GM12878 (cell line): ENCODE data around the gene CAMTA1.

ENCODE experiments used
- EP300 ChIP-seq, 2 experiments: fragments of 150-350 bp in 1 of 2; IDR thresholded peaks; 2 replicates each; pipeline ENCODE4 v1.6.1; 2011 to 2012; ENCODE audit warnings: low read depth in 2 of 2, low read length in 2 of 2, borderline replicate concordance in 1 of 2, improper control_type of control experiment in 1 of 2, inconsistent platforms in 1 of 2; ENCODE audit not compliant: control insufficient read depth in 1 of 2
- FOS ChIP-seq: IDR thresholded peaks from 3 replicates; pipeline ENCODE4 v1.6.1; 2011; ENCODE audit warnings: borderline replicate concordance; ENCODE audit not compliant: insufficient read length; ENCODE audit errors: extremely low read depth
- MXI1 ChIP-seq: fragments of 150-350 bp; IDR thresholded peaks from 2 replicates; pipeline ENCODE4 v1.6.1; 2011; ENCODE audit warnings: low read depth, mild to moderate bottlenecking, inconsistent platforms, low read length, improper control_type of control experiment
- NR2F1 ChIP-seq: fragments of 450-650 bp; conservative IDR thresholded peaks from 2 replicates; pipeline ENCODE4 v1.6.1; 2017; ENCODE audit warnings: mild to moderate bottlenecking
- POLR2AphosphoS5 ChIP-seq: IDR thresholded peaks from 2 replicates; pipeline ENCODE4 v1.6.1; 2011; ENCODE audit warnings: mild to moderate bottlenecking, low read length, inconsistent platforms
- SIN3A ChIP-seq: IDR thresholded peaks from 2 replicates; pipeline ENCODE4 v1.6.1; 2012; ENCODE audit warnings: low read depth, low read length, improper control_type of control experiment
- SMC3 ChIP-seq: IDR thresholded peaks from 2 replicates; pipeline ENCODE4 v1.6.1; 2011; ENCODE audit warnings: low read length, improper control_type of control experiment, borderline replicate concordance
- SREBF2 ChIP-seq: IDR thresholded peaks from 2 replicates; pipeline ENCODE4 v1.6.1; 2012; ENCODE audit warnings: mild to moderate bottlenecking, low read length
- SUZ12 ChIP-seq: fragments of 200-600 bp; sonication (generic); IDR thresholded peaks from one replicate; pipeline ENCODE4 v1.6.1; 2018; ENCODE audit warnings: antibody characterized with exemption, mild to moderate bottlenecking; ENCODE audit not compliant: unreplicated experiment
- ZZZ3 ChIP-seq: IDR thresholded peaks from 2 replicates; pipeline ENCODE4 v1.6.1; 2011; ENCODE audit warnings: low read depth; ENCODE audit not compliant: control insufficient read depth, insufficient read length
- TF ChIP-seq, protein P1 (sequence below), 3 experiments: IDR thresholded peaks in 2 of 3; conservative IDR thresholded peaks in 1 of 3; 2 replicates each; pipeline ENCODE4 v1.5.1; 2011; ENCODE audit warnings: low read depth in 3 of 3, low read length in 3 of 3, mild to moderate bottlenecking in 3 of 3, control low read depth in 2 of 3, moderate library complexity in 2 of 3, inconsistent platforms in 1 of 3, mixed read lengths in 1 of 3; ENCODE audit not compliant: control insufficient read depth in 2 of 3, insufficient read depth in 1 of 3; ENCODE audit errors: extremely low read depth in 1 of 3
- TF ChIP-seq, protein P2 (sequence below): IDR thresholded peaks from 2 replicates; pipeline ENCODE4 v1.6.1; 2011; ENCODE audit warnings: low read depth, low read length, improper control_type of control experiment, borderline replicate concordance

DNA sequence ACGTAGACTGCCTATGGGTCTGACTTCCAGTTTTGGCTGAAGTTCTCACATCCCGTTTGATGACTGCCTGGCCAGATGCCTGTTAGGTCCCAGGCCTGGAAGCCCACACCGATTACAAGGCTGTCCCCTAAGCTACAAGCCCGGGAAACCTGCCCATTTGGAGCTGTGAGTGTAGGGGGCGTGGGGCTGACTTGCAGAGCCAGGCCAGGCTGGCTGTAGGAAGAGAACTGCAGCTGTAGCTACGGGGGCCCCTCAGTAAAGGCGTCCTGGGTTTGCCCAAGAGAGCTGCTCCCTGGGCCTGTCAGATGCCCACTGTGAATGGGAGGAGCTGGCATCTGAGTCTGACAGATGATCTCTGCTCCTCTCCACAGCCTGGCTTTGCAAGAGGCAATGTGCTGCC is 199.7 kb downstream of the CAMTA1 start:
- TF ChIP-seq, protein P1, sequence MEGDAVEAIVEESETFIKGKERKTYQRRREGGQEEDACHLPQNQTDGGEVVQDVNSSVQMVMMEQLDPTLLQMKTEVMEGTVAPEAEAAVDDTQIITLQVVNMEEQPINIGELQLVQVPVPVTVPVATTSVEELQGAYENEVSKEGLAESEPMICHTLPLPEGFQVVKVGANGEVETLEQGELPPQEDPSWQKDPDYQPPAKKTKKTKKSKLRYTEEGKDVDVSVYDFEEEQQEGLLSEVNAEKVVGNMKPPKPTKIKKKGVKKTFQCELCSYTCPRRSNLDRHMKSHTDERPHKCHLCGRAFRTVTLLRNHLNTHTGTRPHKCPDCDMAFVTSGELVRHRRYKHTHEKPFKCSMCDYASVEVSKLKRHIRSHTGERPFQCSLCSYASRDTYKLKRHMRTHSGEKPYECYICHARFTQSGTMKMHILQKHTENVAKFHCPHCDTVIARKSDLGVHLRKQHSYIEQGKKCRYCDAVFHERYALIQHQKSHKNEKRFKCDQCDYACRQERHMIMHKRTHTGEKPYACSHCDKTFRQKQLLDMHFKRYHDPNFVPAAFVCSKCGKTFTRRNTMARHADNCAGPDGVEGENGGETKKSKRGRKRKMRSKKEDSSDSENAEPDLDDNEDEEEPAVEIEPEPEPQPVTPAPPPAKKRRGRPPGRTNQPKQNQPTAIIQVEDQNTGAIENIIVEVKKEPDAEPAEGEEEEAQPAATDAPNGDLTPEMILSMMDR (IDR thresholded peaks at IDR 0.05 in 2 of 3, conservative IDR thresholded peaks at IDR 0.05 in 1 of 3; ENCODE audit: control insufficient read depth in 2 of 3, extremely low read depth in 1 of 3, insufficient read depth in 1 of 3, low read depth in 3 of 3, low read length in 3 of 3): no peak
- TF ChIP-seq SIN3A (no peak), MXI1 (no peak), ZZZ3 (no peak), SMC3 (no peak), EP300 (IDR thresholded peaks at IDR 0.05; ENCODE audit: borderline replicate concordance in 1 of 2, control insufficient read depth in 1 of 2, low read depth in 2 of 2, low read length in 2 of 2) (no peak), NR2F1 (no peak), FOS (no peak), SUZ12 (no peak), POLR2AphosphoS5 (no peak), SREBF2 (no peak)
- TF ChIP-seq, protein P2, sequence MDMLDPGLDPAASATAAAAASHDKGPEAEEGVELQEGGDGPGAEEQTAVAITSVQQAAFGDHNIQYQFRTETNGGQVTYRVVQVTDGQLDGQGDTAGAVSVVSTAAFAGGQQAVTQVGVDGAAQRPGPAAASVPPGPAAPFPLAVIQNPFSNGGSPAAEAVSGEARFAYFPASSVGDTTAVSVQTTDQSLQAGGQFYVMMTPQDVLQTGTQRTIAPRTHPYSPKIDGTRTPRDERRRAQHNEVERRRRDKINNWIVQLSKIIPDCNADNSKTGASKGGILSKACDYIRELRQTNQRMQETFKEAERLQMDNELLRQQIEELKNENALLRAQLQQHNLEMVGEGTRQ: no peak
